ENCODE measurements around the gene EXOC3L4.

DNA sequence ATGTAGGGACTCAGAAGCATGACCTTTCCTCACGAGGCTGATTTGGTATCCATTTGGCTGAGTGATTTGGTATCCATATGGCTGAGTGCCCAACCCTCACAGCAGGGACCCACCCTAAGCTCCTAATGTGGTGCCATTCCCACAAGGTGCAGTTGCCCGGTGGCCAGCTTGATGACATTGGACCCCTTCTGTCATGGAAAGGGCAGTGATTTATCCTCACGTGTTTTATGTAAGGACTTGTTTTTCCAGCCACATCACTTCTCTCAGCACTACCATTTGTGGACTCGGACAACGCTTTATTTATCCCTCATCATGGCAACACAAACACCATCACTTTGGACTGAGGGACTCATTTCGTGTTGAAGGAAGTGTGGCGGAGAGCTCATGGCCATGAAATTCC is 28.7 kb upstream of the EXOC3L4 start:
- TF ChIP-seq GATA2 (IDR thresholded peaks at IDR 0.05; ENCODE audit: low read depth, low read length) (no peak), GATA3 (IDR thresholded peaks at IDR 0.05; ENCODE audit: low read depth, low read length) (no peak)

Data from SH-SY5Y (cell line).